Measurements from ENCODE around the gene IFI27.

DNA sequence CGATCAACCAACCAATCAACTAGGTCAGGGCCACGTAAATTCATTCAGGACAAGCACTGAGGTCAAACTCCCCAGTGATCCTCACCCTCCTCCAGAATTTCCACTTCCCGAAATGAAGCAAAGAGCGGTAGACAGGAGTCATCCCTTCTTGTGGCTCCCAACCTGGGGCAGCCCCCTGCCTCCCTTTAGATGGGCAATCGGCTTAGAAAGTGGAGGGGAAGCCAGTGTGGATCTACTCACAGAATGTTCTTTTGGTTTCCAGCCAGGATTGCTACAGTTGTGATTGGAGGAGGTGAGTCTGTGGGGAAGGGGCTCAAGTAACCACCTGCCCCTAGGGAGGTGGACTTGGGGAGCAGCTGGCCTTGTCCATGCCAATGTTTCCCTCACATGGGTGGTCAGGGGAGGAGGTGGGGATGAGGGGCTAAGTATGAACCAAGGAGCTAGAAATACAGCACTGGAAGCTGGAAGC, 4.1 kb downstream of the IFI27 start:
- TF ChIP-seq POLR2A (IDR thresholded peaks at IDR 0.05): no peak
- TF ChIP-seq, protein P1, sequence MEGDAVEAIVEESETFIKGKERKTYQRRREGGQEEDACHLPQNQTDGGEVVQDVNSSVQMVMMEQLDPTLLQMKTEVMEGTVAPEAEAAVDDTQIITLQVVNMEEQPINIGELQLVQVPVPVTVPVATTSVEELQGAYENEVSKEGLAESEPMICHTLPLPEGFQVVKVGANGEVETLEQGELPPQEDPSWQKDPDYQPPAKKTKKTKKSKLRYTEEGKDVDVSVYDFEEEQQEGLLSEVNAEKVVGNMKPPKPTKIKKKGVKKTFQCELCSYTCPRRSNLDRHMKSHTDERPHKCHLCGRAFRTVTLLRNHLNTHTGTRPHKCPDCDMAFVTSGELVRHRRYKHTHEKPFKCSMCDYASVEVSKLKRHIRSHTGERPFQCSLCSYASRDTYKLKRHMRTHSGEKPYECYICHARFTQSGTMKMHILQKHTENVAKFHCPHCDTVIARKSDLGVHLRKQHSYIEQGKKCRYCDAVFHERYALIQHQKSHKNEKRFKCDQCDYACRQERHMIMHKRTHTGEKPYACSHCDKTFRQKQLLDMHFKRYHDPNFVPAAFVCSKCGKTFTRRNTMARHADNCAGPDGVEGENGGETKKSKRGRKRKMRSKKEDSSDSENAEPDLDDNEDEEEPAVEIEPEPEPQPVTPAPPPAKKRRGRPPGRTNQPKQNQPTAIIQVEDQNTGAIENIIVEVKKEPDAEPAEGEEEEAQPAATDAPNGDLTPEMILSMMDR (IDR thresholded peaks at IDR 0.05): no peak
